Effector CD8-positive, alpha-beta T cell (primary cell): ENCODE data around the gene STOML1.

Source experiments
- DNase-seq: peaks from one replicate; lab custom pipeline; 2025; lab: John Stamatoyannopoulos, UW

STOML1 gene

DNA sequence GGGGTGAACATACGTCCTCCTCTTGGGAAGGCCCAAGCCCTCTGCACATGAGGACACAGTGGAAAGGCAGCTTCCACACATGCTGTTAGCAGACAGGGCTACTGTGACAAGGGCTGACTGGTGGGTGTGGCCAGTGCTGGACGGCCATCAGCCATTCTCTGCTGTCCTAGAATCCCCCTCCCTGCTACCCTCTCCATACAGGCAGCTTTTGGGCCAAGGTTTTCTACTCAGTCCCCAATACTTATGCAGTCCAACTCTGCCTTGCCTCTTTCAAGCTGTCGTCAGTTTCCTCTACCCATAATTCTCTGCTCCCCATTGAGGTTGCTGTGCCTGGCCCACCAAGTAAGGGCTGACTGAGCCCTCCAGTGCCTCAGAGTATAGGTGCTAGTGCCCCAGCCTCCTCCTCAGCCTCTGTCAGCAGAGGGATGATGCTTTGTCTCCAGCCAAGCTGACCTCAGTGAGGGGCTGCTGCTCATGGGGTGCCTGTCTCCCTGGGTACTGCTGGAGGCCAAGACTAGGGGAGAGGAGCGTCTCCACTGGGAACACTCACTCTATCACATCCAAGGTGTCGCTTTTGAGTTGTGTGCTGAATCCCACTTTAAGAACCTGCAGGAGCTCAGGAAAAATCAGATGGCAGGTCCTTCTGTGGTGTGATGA, 63.0 kb downstream of the STOML1 start:
- DNase-seq: no peak
